K562 (cell line): ENCODE data around the gene CUL2. TPM values are rescaled to one million over a fixed set of nuclear protein-coding genes. Genes with fewer than 3 reads are reported as not detected.

ENCODE experiments used
- ARNT ChIP-seq, 2 experiments: fragments of 450-650 bp; IDR thresholded peaks; 2 replicates each; pipeline ENCODE4 v1.6.1; 2016; ENCODE audit warnings: mild to moderate bottlenecking in 1 of 2
- BACH1 ChIP-seq: fragments of 200-800 bp; sonication (Bioruptor generic); IDR thresholded peaks from 2 replicates; pipeline ENCODE4 v1.6.1; 2016; ENCODE audit warnings: missing genetic modification characterization, missing compliant biosample characterization
- CHD4 ChIP-seq: fragments of 200-600 bp; sonication (generic); IDR thresholded peaks from 3 replicates; pipeline ENCODE4 v1.6.1; 2012; ENCODE audit warnings: low read depth, mild to moderate bottlenecking, mixed read lengths, low read length, inconsistent platforms; ENCODE audit not compliant: insufficient read depth, insufficient replicate concordance, poor library complexity, severe bottlenecking
- ILF3 ChIP-seq: fragments of 450-650 bp; IDR thresholded peaks from 2 replicates; pipeline ENCODE4 v1.6.1; 2018; ENCODE audit warnings: antibody characterized with exemption, mild to moderate bottlenecking, moderate library complexity, borderline replicate concordance
- L3MBTL2 ChIP-seq: fragments of 450-650 bp; IDR thresholded peaks from 2 replicates; pipeline ENCODE4 v1.6.1; 2016; ENCODE audit warnings: mild to moderate bottlenecking, moderate library complexity
- MEF2D ChIP-seq: conservative IDR thresholded peaks from 2 replicates; pipeline ENCODE4 v1.6.1; 2016; ENCODE audit warnings: low read depth, missing genetic modification characterization, missing compliant biosample characterization
- RCOR1 ChIP-seq, 2 experiments: IDR thresholded peaks; 2 replicates each; pipeline ENCODE4 v1.6.1; 2012; ENCODE audit warnings: low read depth in 2 of 2, low read length in 2 of 2, borderline replicate concordance in 1 of 2, improper control_type of control experiment in 1 of 2
- RNF2 ChIP-seq: sonication (generic); IDR thresholded peaks from 2 replicates; pipeline ENCODE4 v1.6.1; 2016
- SMC3 ChIP-seq: conservative IDR thresholded peaks from 2 replicates; pipeline ENCODE4 v1.6.1; 2011; ENCODE audit warnings: low read depth, low read length, improper control_type of control experiment; ENCODE audit not compliant: insufficient read depth
- ZNF134 ChIP-seq: fragments of 250-450 bp; sonication (Bioruptor Pico); conservative IDR thresholded peaks from 2 replicates; pipeline ENCODE4 v1.4.0; 2020
- ZNF253 ChIP-seq: fragments of 250-450 bp; sonication (Bioruptor Pico); conservative IDR thresholded peaks from 2 replicates; pipeline ENCODE4 v1.6.1; 2021; ENCODE audit warnings: mild to moderate bottlenecking
- ZNF274 ChIP-seq: IDR thresholded peaks from 2 replicates; pipeline ENCODE4 v1.6.1; 2011; ENCODE audit warnings: low read depth, mild to moderate bottlenecking, low read length, moderate library complexity, borderline replicate concordance
- ZNF589 ChIP-seq: fragments of 200-800 bp; sonication (Bioruptor generic); IDR thresholded peaks from 2 replicates; pipeline ENCODE4 v1.6.1; 2016; ENCODE audit warnings: low read depth, missing genetic modification characterization, missing compliant biosample characterization
- ZNF644 ChIP-seq: fragments of 200-800 bp; sonication (Bioruptor generic); IDR thresholded peaks from 2 replicates; pipeline ENCODE4 v1.6.1; 2016; ENCODE audit warnings: low read depth, missing genetic modification characterization, missing compliant biosample characterization
- ZNF830 ChIP-seq: fragments of 250-450 bp; sonication (Bioruptor Pico); IDR thresholded peaks from 2 replicates; pipeline ENCODE4 v1.5.0; 2021; ENCODE audit warnings: mild to moderate bottlenecking
- polyA plus RNA-seq, 8 experiments: library from polyadenylated mRNA; depleted of rRNA in 4 of 8; stranded (reverse) in 5 of 8; unstranded in 3 of 8; fragments of >200 nt; fragmentation: Nextera tagmentation in 2 of 8; fragmentation: Illumina TruSeq in 1 of 8; extraction: Ambion mirVana in 2 of 8; extraction: Trizol in 1 of 8; gene quantifications; 2 replicates each; pipeline versions ENCODE4 v1.2.1 to v1.2.3, GENCODE V29; 2011 to 2014; ENCODE audit warnings: inconsistent platforms in 1 of 8, missing spikeins in 1 of 8
- total RNA-seq, 7 experiments: library from RNA; depleted of rRNA in 6 of 7; stranded (reverse); fragments of >200 nt in 6 of 7; fragmentation: Illumina TruSeq in 2 of 7; extraction: Trizol in 2 of 7; gene quantifications; 2 replicates each; pipeline versions ENCODE4 v1.2.1 to v1.2.3, GENCODE V29; 2011 to 2021; ENCODE audit warnings: low replicate concordance in 1 of 7
- TF ChIP-seq, protein P1 (sequence below): sonication (generic); formaldehyde crosslinking; IDR thresholded peaks from 2 replicates; pipeline ENCODE4 v1.8.1; 2023; ENCODE audit warnings: mild to moderate bottlenecking, missing genetic modification reagents
- TF ChIP-seq, protein P2 (sequence below): fragments of 250-450 bp; sonication (Bioruptor Pico); IDR thresholded peaks from 2 replicates; pipeline ENCODE4 v1.5.1; 2021; ENCODE audit warnings: mild to moderate bottlenecking
- TF ChIP-seq, protein P3 (sequence below): fragments of 450-650 bp; formaldehyde crosslinking; IDR thresholded peaks from 2 replicates; pipeline ENCODE4 v1.4.0; 2022; ENCODE audit warnings: missing genetic modification characterization
- TF ChIP-seq, protein P4 (sequence below): fragments of 450-650 bp; IDR thresholded peaks from 2 replicates; pipeline ENCODE4 v1.6.1; 2017; ENCODE audit warnings: antibody characterized with exemption, mild to moderate bottlenecking
- TF ChIP-seq, protein P5 (sequence below): sonication (generic); formaldehyde crosslinking; IDR thresholded peaks from 2 replicates; pipeline ENCODE4 v1.8.1; 2022; ENCODE audit warnings: missing genetic modification reagents

CUL2 gene
- total and polyA plus RNA-seq, 9 of the 15 experiments (the other 6 are each of a cell fraction or from before 2014, with no cell fraction given), result 17.3 to 46.3 (median 41.2) TPM

DNA sequence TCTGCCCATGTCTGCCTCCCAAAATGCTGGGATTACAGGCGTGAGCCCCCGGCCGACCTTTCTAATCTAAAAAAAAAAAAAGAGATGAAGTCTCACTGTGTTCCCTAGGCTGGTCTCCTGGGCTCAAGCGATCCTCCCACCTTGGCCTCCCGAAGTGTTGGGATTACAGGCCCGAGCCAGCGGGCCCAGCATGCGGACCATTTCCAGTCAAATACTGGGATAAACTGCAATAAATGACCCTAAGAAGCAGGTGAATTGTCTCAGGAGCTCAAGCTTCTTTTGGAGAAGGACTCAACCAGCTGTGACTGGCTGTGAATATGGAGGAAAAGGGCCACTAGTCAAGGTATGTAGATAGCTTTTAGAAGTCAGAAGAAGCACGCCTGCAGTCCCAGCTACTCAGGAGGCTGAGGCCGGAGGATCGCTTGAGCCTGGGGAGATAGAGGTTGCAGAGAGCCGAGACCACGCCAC is 36.0 kb upstream of the CUL2 start (continued):
- TF ChIP-seq MEF2D (no peak), ZNF253 (CRISPR knock-in tag) (no peak), ZNF589 (0 out of 2 replicates have a peak, but pooled peaks have one; percentile 21), ARNT (IDR thresholded peaks at IDR 0.05) (no peak), ZNF644 (tag) (peak; percentile 54; the same call in 1 of the 2 replicates), ZNF134 (CRISPR knock-in tag) (no peak), ZNF274 (no peak), ILF3 (no peak), RNF2 (no peak), ZNF830 (no peak), RCOR1 (IDR thresholded peaks at IDR 0.05; ENCODE audit: borderline replicate concordance in 1 of 2, low read depth in 2 of 2, low read length in 2 of 2) (no peak), L3MBTL2 (peak; percentile 97), BACH1 (tag) (no peak), SMC3 (no peak), CHD4 (no peak)
- TF ChIP-seq, protein P1, sequence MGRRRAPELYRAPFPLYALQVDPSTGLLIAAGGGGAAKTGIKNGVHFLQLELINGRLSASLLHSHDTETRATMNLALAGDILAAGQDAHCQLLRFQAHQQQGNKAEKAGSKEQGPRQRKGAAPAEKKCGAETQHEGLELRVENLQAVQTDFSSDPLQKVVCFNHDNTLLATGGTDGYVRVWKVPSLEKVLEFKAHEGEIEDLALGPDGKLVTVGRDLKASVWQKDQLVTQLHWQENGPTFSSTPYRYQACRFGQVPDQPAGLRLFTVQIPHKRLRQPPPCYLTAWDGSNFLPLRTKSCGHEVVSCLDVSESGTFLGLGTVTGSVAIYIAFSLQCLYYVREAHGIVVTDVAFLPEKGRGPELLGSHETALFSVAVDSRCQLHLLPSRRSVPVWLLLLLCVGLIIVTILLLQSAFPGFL (CRISPR knock-in tag), result peak; percentile 89; the same call in 1 of the 2 replicates
- TF ChIP-seq, protein P2, sequence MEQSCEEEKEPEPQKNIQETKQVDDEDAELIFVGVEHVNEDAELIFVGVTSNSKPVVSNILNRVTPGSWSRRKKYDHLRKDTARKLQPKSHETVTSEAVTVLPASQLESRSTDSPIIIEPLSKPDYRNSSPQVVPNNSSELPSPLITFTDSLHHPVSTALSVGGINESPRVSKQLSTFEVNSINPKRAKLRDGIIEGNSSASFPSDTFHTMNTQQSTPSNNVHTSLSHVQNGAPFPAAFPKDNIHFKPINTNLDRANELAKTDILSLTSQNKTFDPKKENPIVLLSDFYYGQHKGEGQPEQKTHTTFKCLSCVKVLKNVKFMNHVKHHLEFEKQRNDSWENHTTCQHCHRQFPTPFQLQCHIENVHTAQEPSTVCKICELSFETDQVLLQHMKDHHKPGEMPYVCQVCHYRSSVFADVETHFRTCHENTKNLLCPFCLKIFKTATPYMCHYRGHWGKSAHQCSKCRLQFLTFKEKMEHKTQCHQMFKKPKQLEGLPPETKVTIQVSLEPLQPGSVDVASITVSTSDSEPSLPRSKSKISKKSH (CRISPR knock-in tag), result no peak
- TF ChIP-seq, protein P3, sequence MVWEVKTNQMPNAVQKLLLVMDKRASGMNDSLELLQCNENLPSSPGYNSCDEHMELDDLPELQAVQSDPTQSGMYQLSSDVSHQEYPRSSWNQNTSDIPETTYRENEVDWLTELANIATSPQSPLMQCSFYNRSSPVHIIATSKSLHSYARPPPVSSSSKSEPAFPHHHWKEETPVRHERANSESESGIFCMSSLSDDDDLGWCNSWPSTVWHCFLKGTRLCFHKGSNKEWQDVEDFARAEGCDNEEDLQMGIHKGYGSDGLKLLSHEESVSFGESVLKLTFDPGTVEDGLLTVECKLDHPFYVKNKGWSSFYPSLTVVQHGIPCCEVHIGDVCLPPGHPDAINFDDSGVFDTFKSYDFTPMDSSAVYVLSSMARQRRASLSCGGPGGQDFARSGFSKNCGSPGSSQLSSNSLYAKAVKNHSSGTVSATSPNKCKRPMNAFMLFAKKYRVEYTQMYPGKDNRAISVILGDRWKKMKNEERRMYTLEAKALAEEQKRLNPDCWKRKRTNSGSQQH (CRISPR knock-in tag), result peak; percentile 70; the same call in 1 of the 2 replicates
- TF ChIP-seq, protein P4, sequence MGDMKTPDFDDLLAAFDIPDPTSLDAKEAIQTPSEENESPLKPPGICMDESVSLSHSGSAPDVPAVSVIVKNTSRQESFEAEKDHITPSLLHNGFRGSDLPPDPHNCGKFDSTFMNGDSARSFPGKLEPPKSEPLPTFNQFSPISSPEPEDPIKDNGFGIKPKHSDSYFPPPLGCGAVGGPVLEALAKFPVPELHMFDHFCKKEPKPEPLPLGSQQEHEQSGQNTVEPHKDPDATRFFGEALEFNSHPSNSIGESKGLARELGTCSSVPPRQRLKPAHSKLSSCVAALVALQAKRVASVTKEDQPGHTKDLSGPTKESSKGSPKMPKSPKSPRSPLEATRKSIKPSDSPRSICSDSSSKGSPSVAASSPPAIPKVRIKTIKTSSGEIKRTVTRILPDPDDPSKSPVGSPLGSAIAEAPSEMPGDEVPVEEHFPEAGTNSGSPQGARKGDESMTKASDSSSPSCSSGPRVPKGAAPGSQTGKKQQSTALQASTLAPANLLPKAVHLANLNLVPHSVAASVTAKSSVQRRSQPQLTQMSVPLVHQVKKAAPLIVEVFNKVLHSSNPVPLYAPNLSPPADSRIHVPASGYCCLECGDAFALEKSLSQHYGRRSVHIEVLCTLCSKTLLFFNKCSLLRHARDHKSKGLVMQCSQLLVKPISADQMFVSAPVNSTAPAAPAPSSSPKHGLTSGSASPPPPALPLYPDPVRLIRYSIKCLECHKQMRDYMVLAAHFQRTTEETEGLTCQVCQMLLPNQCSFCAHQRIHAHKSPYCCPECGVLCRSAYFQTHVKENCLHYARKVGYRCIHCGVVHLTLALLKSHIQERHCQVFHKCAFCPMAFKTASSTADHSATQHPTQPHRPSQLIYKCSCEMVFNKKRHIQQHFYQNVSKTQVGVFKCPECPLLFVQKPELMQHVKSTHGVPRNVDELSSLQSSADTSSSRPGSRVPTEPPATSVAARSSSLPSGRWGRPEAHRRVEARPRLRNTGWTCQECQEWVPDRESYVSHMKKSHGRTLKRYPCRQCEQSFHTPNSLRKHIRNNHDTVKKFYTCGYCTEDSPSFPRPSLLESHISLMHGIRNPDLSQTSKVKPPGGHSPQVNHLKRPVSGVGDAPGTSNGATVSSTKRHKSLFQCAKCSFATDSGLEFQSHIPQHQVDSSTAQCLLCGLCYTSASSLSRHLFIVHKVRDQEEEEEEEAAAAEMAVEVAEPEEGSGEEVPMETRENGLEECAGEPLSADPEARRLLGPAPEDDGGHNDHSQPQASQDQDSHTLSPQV, result peak; percentile 95; the same call in 1 of the 2 replicates
- TF ChIP-seq, protein P5, sequence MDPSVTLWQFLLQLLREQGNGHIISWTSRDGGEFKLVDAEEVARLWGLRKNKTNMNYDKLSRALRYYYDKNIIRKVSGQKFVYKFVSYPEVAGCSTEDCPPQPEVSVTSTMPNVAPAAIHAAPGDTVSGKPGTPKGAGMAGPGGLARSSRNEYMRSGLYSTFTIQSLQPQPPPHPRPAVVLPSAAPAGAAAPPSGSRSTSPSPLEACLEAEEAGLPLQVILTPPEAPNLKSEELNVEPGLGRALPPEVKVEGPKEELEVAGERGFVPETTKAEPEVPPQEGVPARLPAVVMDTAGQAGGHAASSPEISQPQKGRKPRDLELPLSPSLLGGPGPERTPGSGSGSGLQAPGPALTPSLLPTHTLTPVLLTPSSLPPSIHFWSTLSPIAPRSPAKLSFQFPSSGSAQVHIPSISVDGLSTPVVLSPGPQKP, result no peak
